Stimulated activated CD8-positive, alpha-beta memory T cell treated with anti-CD3 and anti-CD28 coated beads, Interleukin-15, amount 100 ng/mL, for 48 hours (primary cell): Measurements from ENCODE around the gene PARP1.

ENCODE experiments used
- DNase-seq, 2 donors: peaks; one replicate each; pipeline ENCODE4 v3.0.0-alpha.2; 2020; ENCODE audit warnings: low read depth in 2 of 2

The PARP1 gene

GRCh38 chr1:226406401-226406881, 1.5 kb downstream of the PARP1 start:
- no peak for DNase-seq

GRCh38 chr1:226405411-226405988, 2.4 kb downstream of the PARP1 start:
- no peak for DNase-seq

- no peak for DNase-seq
These were observed 3.0 kb downstream of the PARP1 start for GRCh38 chr1:226404904-226405222.

GRCh38 chr1:226404063-226404903, 3.6 kb downstream of the PARP1 start:
- DNase-seq = no peak

- no peak for DNase-seq
These were observed 4.5 kb downstream of the PARP1 start for GRCh38 chr1:226403201-226404034.

GRCh38 chr1:226402739-226403165, 5.1 kb downstream of the PARP1 start:
- DNase-seq = no peak

- DNase-seq = no peak
These were observed 6.3 kb downstream of the PARP1 start for GRCh38 chr1:226401355-226402303.

- DNase-seq = no peak
These were observed 7.2 kb downstream of the PARP1 start for GRCh38 chr1:226400519-226401354.

- DNase-seq = no peak
These were observed 9.8 kb downstream of the PARP1 start for GRCh38 chr1:226397955-226398636.

GRCh38 chr1:226397011-226397926, 10.6 kb downstream of the PARP1 start:
- DNase-seq = no peak

- no peak for DNase-seq
These were observed 12.1 kb downstream of the PARP1 start for GRCh38 chr1:226395753-226396152.

GRCh38 chr1:226394462-226394861, 13.4 kb downstream of the PARP1 start:
- no peak for DNase-seq

- no peak for DNase-seq
These were observed 17.2 kb downstream of the PARP1 start for GRCh38 chr1:226390681-226391080.

GRCh38 chr1:226388131-226388530, 19.8 kb downstream of the PARP1 start:
- no peak for DNase-seq

GRCh38 chr1:226384717-226385116, 23.2 kb downstream of the PARP1 start:
- no peak for DNase-seq

- DNase-seq = no peak
These were observed 23.9 kb downstream of the PARP1 start for GRCh38 chr1:226384040-226384439.

- DNase-seq = no peak
These were observed 25.9 kb downstream of the PARP1 start for GRCh38 chr1:226382030-226382429.

GRCh38 chr1:226381226-226381998, 26.5 kb downstream of the PARP1 start:
- DNase-seq = no peak
